Lung (tissue), 12 donors: ENCODE data around the gene ARL14. TPM values are rescaled to one million over a fixed set of nuclear protein-coding genes. Genes with fewer than 3 reads are reported as not detected.

Experiments used
- ATAC-seq: fragments of 200-7000 bp; cut with Tn5 transposase; one replicate; pipeline ENCODE4 v1.9.1; 2020; ENCODE audit warnings: moderate number of reproducible peaks; ENCODE audit not compliant: insufficient read depth, low FRiP score
- DNase-seq, 3 donors: peaks; one replicate each; pipeline ENCODE4 v3.0.0-alpha.2; 2013 to 2017
- H3K27ac ChIP-seq, 2 donors: one replicate each; pipeline ENCODE4 v1.5.1; 2013; ENCODE audit warnings: mild to moderate bottlenecking in 2 of 2, moderate library complexity in 2 of 2, control low read depth in 1 of 2, inconsistent platforms in 1 of 2, low read depth in 1 of 2, low read length in 1 of 2
- H3K27me3 ChIP-seq, 3 donors: one replicate each; pipeline ENCODE4 v1.5.1; 2013; ENCODE audit warnings: low read length in 2 of 3; ENCODE audit not compliant: control insufficient read depth in 3 of 3, insufficient read depth in 3 of 3
- H3K36me3 ChIP-seq, 4 donors: one replicate each; pipeline ENCODE4 v1.5.1; 2013; ENCODE audit warnings: low read length in 4 of 4, mild to moderate bottlenecking in 1 of 4, moderate library complexity in 1 of 4; ENCODE audit not compliant: control insufficient read depth in 4 of 4, insufficient read depth in 4 of 4
- H3K4me1 ChIP-seq, 5 donors: one replicate each; pipeline ENCODE4 v1.5.1; 2013; ENCODE audit warnings: low read length in 5 of 5, mild to moderate bottlenecking in 2 of 5, moderate library complexity in 1 of 5; ENCODE audit not compliant: control insufficient read depth in 5 of 5, insufficient read depth in 5 of 5
- H3K4me3 ChIP-seq: one replicate; pipeline ENCODE4 v1.5.1; 2013; ENCODE audit warnings: mild to moderate bottlenecking, control low read depth, moderate library complexity
- H3K9ac ChIP-seq, 2 donors: one replicate each; pipeline ENCODE4 v1.5.1; 2013; ENCODE audit warnings: low read length in 2 of 2, control low read depth in 1 of 2; ENCODE audit not compliant: insufficient read depth in 1 of 2
- H3K9me3 ChIP-seq, 4 donors: one replicate each; pipeline ENCODE4 v1.5.1; 2013; ENCODE audit warnings: low read length in 3 of 4, mild to moderate bottlenecking in 1 of 4, moderate library complexity in 1 of 4; ENCODE audit not compliant: control insufficient read depth in 4 of 4, insufficient read depth in 3 of 4
- CTCF ChIP-seq: IDR thresholded peaks from 2 replicates; pipeline ENCODE4 v1.5.1; 2012; ENCODE audit warnings: mild to moderate bottlenecking; ENCODE audit errors: control extremely low read depth, extremely low read depth
- WGBS, 2 donors: extraction: QIAGEN DNeasy Blood & Tissue Kit; methylation state at CpG; one replicate each; pipeline ENCODE4 v1.1.7; 2013; 5-methylcytosine and 5-hydroxymethylcytosine counted together
- polyA plus RNA-seq, 2 donors: library from polyadenylated mRNA; stranded (reverse); fragments of 200-250 nt; gene quantifications; one replicate each; pipeline ENCODE4 v1.2.1, GENCODE V29; 2013
- total RNA-seq, 2 donors: library from RNA; depleted of rRNA in 1 of 2; stranded (reverse); fragments of >200 nt in 1 of 2; gene quantifications; one replicate each; pipeline ENCODE4 v1.2.1, GENCODE V29; 2014 to 2021
- donor health status: control.
- donor health status: control.
- donor health status: Bipolar disorder and iron deficiency.
- donor health status: healthy.
- donor health status: DM: yes; HTN: yes; CAD: no.

ARL14 gene
- total and polyA plus RNA-seq, 4 donors, result 0.09 to 0.24 TPM; not detected in 2

GRCh38 chr3:160678292-160678842 lies 1.4 kb downstream of the ARL14 start:
- no peak for ATAC-seq
- Histone ChIP-seq H3K36me3 (no peaks in the 10 kb centered on the region), H3K9ac (no peak overlapping the region), H3K27me3 (no peaks in the 10 kb centered on the region), H3K4me3 (no peak overlapping the region), H3K4me1 (no peaks in the 10 kb centered on the region), H3K9me3 (no peaks in the 10 kb centered on the region), H3K27ac (no peak overlapping the region)
- peak in 2 of 3 donors; percentile 44 to 54 for DNase-seq
- TF ChIP-seq CTCF, result no peak
- WGBS, 2 donors, result 56 to 73% methylated on average over 5 of the region's 5 CpGs

GRCh38 chr3:160684368-160684740 lies 7.4 kb downstream of the ARL14 start:
- Histone ChIP-seq H3K9me3 (no peaks in the 10 kb centered on the region), H3K36me3 (no peaks in the 10 kb centered on the region), H3K27me3 (no peaks in the 10 kb centered on the region), H3K9ac (no peak overlapping the region), H3K27ac (no peak overlapping the region), H3K4me3 (no peak overlapping the region), H3K4me1 (no peaks in the 10 kb centered on the region)
- no peak for TF ChIP-seq CTCF
- no peak for ATAC-seq
- DNase-seq, result no peak
- WGBS, 2 donors, result 88 to 95% methylated on average over 2 of the region's 2 CpGs

- Histone ChIP-seq H3K27me3 (no peaks in the 10 kb centered on the region), H3K9ac (no peak overlapping the region), H3K4me1 (no peaks in the 10 kb centered on the region), H3K4me3 (no peak overlapping the region), H3K36me3 (no peaks in the 10 kb centered on the region), H3K27ac (no peak overlapping the region), H3K9me3 (no peaks in the 10 kb centered on the region)
- no peak for ATAC-seq
- TF ChIP-seq CTCF, result no peak
- WGBS, 2 donors, result 88 to 91% methylated on average over 1 of the region's 1 CpG
- no peak for DNase-seq
Measured at GRCh38 chr3:160685144-160685766, 8.3 kb downstream of the ARL14 start.
